Neural cell (in vitro differentiated cells): ENCODE results near the gene TMEM181.
"Not testable (repeated sequence)": the region's sequence is repeated elsewhere in the genome, so short reads cannot be mapped to it uniquely, and the experiment has no call there.

Source experiments
- CTCF ChIP-seq: fragments of 450-650 bp; IDR thresholded peaks from 2 replicates; pipeline ENCODE4 v1.5.1; 2014; ENCODE audit warnings: antibody characterized with exemption, mild to moderate bottlenecking, moderate library complexity; ENCODE audit not compliant: poor library complexity, severe bottlenecking
- EZH2 ChIP-seq: fragments of 200-600, 300-800 bp; shearing (Covaris generic), sonication (generic); IDR thresholded peaks from 2 replicates; pipeline ENCODE4 v1.6.1; 2014; ENCODE audit warnings: antibody characterized with exemption, low read length, borderline replicate concordance, mild to moderate bottlenecking; ENCODE audit not compliant: insufficient read depth, poor library complexity, severe bottlenecking
- POLR2AphosphoS5 ChIP-seq: IDR thresholded peaks from 2 replicates; pipeline ENCODE4 v1.6.1; 2012
- REST ChIP-seq: IDR thresholded peaks from 2 replicates; pipeline ENCODE4 v1.6.1; 2012; ENCODE audit warnings: borderline replicate concordance

DNA sequence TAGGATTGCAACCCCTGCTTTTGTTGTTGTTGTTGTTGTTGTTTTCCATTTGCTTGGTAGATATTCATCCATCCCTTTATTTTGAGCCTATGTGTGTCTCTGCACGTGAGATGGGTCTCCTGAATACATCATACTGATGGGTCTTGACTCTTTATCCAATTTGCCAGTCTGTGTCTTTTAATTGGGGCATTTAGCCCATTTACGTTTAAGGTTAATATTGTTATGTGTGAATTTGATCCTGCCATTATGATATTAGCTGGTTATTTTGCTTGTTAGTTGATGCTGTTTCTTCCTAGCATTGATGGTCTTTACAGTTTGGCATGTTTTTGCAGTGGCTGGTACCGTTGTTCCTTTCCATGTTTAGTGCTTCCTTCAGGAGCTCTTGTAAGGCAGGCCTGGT, 58.4 kb downstream of the TMEM181 start:
- not testable (repeated sequence) for TF ChIP-seq CTCF, EZH2, POLR2AphosphoS5, REST
